ENCODE measurements around the gene CYP27C1. TPM values are rescaled to one million over a fixed set of nuclear protein-coding genes. Genes with fewer than 3 reads are reported as not detected.

CYP27C1 gene
- polyA plus RNA-seq, 3 donors, result 5.8 to 7.1 (median 6.3) TPM

GRCh38 chr2:127134833-127135830, 85.0 kb downstream of the CYP27C1 start:
- DNase-seq (ENCODE audit: low read depth in 3 of 3, low spot score in 2 of 3), result no peak

- DNase-seq (ENCODE audit: low read depth in 3 of 3, low spot score in 2 of 3), result no peak
Measured at GRCh38 chr2:127134235-127134634, 85.9 kb downstream of the CYP27C1 start.

Other genes starting within 250 kb of the CYP27C1 start
- 100 to 1,000 TPM in 1 of 3 donors, 10 to 100 TPM in 2; 84.5 to 100 (median 85.4) TPM for gene BIN1, start 113.1 kb downstream of the CYP27C1 start, polyA plus RNA-seq (ENCODE audit: insufficient read length in 3 of 3)
- gene ERCC3, start 73.8 kb upstream of the CYP27C1 start, polyA plus RNA-seq (ENCODE audit: insufficient read length in 3 of 3), result 10 to 100 TPM; 70.4 to 79.7 (median 70.7) TPM
- gene MAP3K2, start 167.7 kb upstream of the CYP27C1 start, polyA plus RNA-seq (ENCODE audit: insufficient read length in 3 of 3), result 10 to 100 TPM; 23.2 to 25.4 (median 23.7) TPM
- gene PROC, start 198.1 kb upstream of the CYP27C1 start, polyA plus RNA-seq (ENCODE audit: insufficient read length in 3 of 3), result 1 to 10 TPM; 1.8 to 5.4 (median 3.2) TPM